Common myeloid progenitor, CD34-positive (primary cell): ENCODE results near the gene UMOD.

Experiments
- CTCF ChIA-PET: fragments of 350-600 bp; sonication (Branson Sonifier 250); formaldehyde crosslinking; loops from one replicate; lab custom pipeline; 2021; ENCODE audit warnings: antibody characterized with exemption; lab: Charles Lee
- POLR2A ChIA-PET: fragments of 350-600 bp; sonication (Branson Sonifier 250); formaldehyde crosslinking; loops from one replicate; lab custom pipeline; 2021; ENCODE audit warnings: antibody characterized with exemption; lab: Charles Lee
- DNase-seq, 3 donors: peaks; one replicate each; pipeline versions ENCODE4 v3.0.0 to v3.0.0-alpha.2; 2013
- H3K27ac ChIP-seq, 2 experiments: 1 replicate in 1 of 2; 2 replicates in 1 of 2; pipeline ENCODE4 v1.7.0; 2013; ENCODE audit warnings: inconsistent platforms in 2 of 2, low read length in 2 of 2, mild to moderate bottlenecking in 2 of 2, low read depth in 1 of 2, moderate library complexity in 1 of 2; ENCODE audit not compliant: severe bottlenecking in 2 of 2, insufficient read depth in 1 of 2, poor library complexity in 1 of 2
- H3K27me3 ChIP-seq, 5 experiments: replicated peaks in 2 of 5; 1 replicate in 3 of 5; 2 replicates in 2 of 5; pipeline versions ENCODE4 v1.6.1 to v1.7.0; 2013; ENCODE audit warnings: low read length in 4 of 5, mild to moderate bottlenecking in 2 of 5, moderate library complexity in 2 of 5, inconsistent platforms in 1 of 5; ENCODE audit not compliant: insufficient read depth in 5 of 5, control insufficient read depth in 4 of 5
- H3K36me3 ChIP-seq, 4 experiments: 1 replicate in 2 of 4; 2 replicates in 2 of 4; pipeline versions ENCODE4 v1.6.1 to v1.7.0; 2013; ENCODE audit warnings: low read length in 3 of 4, control low read depth in 1 of 4, mild to moderate bottlenecking in 1 of 4; ENCODE audit not compliant: control insufficient read depth in 4 of 4, insufficient read depth in 4 of 4
- H3K4me1 ChIP-seq, 4 experiments: 1 replicate in 3 of 4; 2 replicates in 1 of 4; pipeline versions ENCODE4 v1.6.1 to v1.7.1; 2013; ENCODE audit warnings: low read length in 3 of 4, mild to moderate bottlenecking in 3 of 4, control low read depth in 1 of 4, inconsistent platforms in 1 of 4, moderate library complexity in 1 of 4; ENCODE audit not compliant: control insufficient read depth in 4 of 4, insufficient read depth in 4 of 4; ENCODE audit errors: control extremely low read depth in 1 of 4
- H3K4me3 ChIP-seq, 7 experiments: 1 replicate in 4 of 7; 2 replicates in 3 of 7; pipeline versions ENCODE4 v1.5.1 to v1.7.0; 2013; ENCODE audit warnings: mild to moderate bottlenecking in 7 of 7, low read length in 6 of 7, moderate library complexity in 6 of 7, inconsistent platforms in 2 of 7, low read depth in 2 of 7, control low read depth in 1 of 7; ENCODE audit not compliant: insufficient read depth in 4 of 7, control insufficient read depth in 1 of 7; ENCODE audit errors: extremely low read depth in 1 of 7
- H3K9me3 ChIP-seq, 5 experiments: 1 replicate in 4 of 5; 2 replicates in 1 of 5; pipeline versions ENCODE4 v1.6.1 to v1.7.1; 2013; ENCODE audit warnings: low read length in 4 of 5, mild to moderate bottlenecking in 2 of 5, inconsistent platforms in 1 of 5, low read depth in 1 of 5, moderate library complexity in 1 of 5; ENCODE audit not compliant: control insufficient read depth in 4 of 5, insufficient read depth in 2 of 5; ENCODE audit errors: control extremely low read depth in 1 of 5
- WGBS: methylation state at CpG from one replicate; pipeline ENCODE4 v1.1.5; 2013; ENCODE audit not compliant: insufficient coverage; 5-methylcytosine and 5-hydroxymethylcytosine counted together

Gene UMOD

GRCh38 chr16:20395946-20396345, 43.4 kb upstream of the UMOD start:
- 96% methylated on average over 2 of the region's 2 CpGs for WGBS
- Histone ChIP-seq H3K9me3 (no peaks in the 10 kb centered on the region), H3K36me3 (no peaks in the 10 kb centered on the region), H3K27me3 (no peaks in the 10 kb centered on the region), H3K4me3 (no peak overlapping the region), H3K27ac (no peak overlapping the region), H3K4me1 (no peaks in the 10 kb centered on the region)
- ChIA-PET POLR2A (no interaction called here), CTCF (interaction anchor here (2.5 kb wide), 1 partner anchor 11 kb away, joined by 5 read pairs; no protein-coding TSS in a partner anchor)
- no peak for DNase-seq

GRCh38 chr16:20393801-20394577, 41.5 kb upstream of the UMOD start:
- ChIA-PET POLR2A (no interaction called here), CTCF (interaction anchor here (3.0 kb wide), 1 partner anchor 10 kb away, joined by 14 read pairs; no protein-coding TSS in a partner anchor)
- Histone ChIP-seq H3K27me3 (no peaks in the 10 kb centered on the region), H3K9me3 (no peaks in the 10 kb centered on the region), H3K4me1 (no peaks in the 10 kb centered on the region), H3K4me3 (no peak overlapping the region), H3K27ac (no peak overlapping the region), H3K36me3 (no peaks in the 10 kb centered on the region)
- no peak for DNase-seq
- 33% methylated on average over 1 of the region's 2 CpGs for WGBS

- Histone ChIP-seq H3K9me3 (no peaks in the 10 kb centered on the region), H3K4me3 (no peak overlapping the region), H3K36me3 (no peaks in the 10 kb centered on the region), H3K27ac (no peak overlapping the region), H3K4me1 (peaks cover 0 to 1% (median 0%) of the 10 kb centered on the region in 4 experiments), H3K27me3 (peaks cover 0 to 14% (median 8%) of the 10 kb centered on the region in 5 experiments)
- 81% methylated on average over 5 of the region's 5 CpGs for WGBS
- ChIA-PET POLR2A (no interaction called here), CTCF (no interaction called here)
- DNase-seq, result no peak
These were observed 38.5 kb upstream of the UMOD start for GRCh38 chr16:20391045-20391444.

GRCh38 chr16:20388854-20389253, 36.3 kb upstream of the UMOD start:
- Histone ChIP-seq H3K9me3 (no peaks in the 10 kb centered on the region), H3K36me3 (no peaks in the 10 kb centered on the region), H3K27ac (no peak overlapping the region), H3K4me1 (peaks cover 0 to 4% (median 0%) of the 10 kb centered on the region in 4 experiments), H3K4me3 (no peak overlapping the region), H3K27me3 (peaks cover 0 to 15% (median 8%) of the 10 kb centered on the region in 5 experiments)
- WGBS, result 100% methylated on average over 1 of the region's 1 CpG
- ChIA-PET CTCF (no interaction called here), POLR2A (no interaction called here)
- DNase-seq, result no peak

GRCh38 chr16:20387978-20388377, 35.5 kb upstream of the UMOD start:
- Histone ChIP-seq H3K4me1 (peaks cover 0 to 4% (median 0%) of the 10 kb centered on the region in 4 experiments), H3K9me3 (no peaks in the 10 kb centered on the region), H3K27ac (no peak overlapping the region), H3K4me3 (no peak overlapping the region), H3K36me3 (no peaks in the 10 kb centered on the region), H3K27me3 (peaks cover 0 to 15% (median 8%) of the 10 kb centered on the region in 5 experiments)
- ChIA-PET POLR2A (no interaction called here), CTCF (interaction anchor here (3.8 kb wide), 1 partner anchor 12 kb away, joined by 12 read pairs; no protein-coding TSS in a partner anchor)
- 100% methylated on average over 1 of the region's 3 CpGs for WGBS
- no peak for DNase-seq

- Histone ChIP-seq H3K4me3 (no peak overlapping the region), H3K4me1 (peaks cover 0 to 4% (median 0%) of the 10 kb centered on the region in 4 experiments), H3K27me3 (peaks cover 0 to 15% (median 8%) of the 10 kb centered on the region in 5 experiments), H3K9me3 (no peaks in the 10 kb centered on the region), H3K36me3 (no peaks in the 10 kb centered on the region), H3K27ac (no peak overlapping the region)
- ChIA-PET POLR2A (no interaction called here), CTCF (interaction anchor here (1.2 to 4.3 kb wide), 7 partner anchors 10 to 487 kb away, joined by 3 to 51 read pairs (median 6); no protein-coding TSS in a partner anchor)
- DNase-seq, result peak; percentile 36 to 59 (median 43)
- 24% methylated on average over 26 of the region's 30 CpGs for WGBS
These were observed 33.6 kb upstream of the UMOD start for GRCh38 chr16:20385844-20386832.
